OCI-M1 (cell line): Measurements from ENCODE around the gene SETDB2.

Experiments
- DNase-seq: peaks from one replicate; lab custom pipeline; 2025; lab: John Stamatoyannopoulos, UW

SETDB2 gene

DNA sequence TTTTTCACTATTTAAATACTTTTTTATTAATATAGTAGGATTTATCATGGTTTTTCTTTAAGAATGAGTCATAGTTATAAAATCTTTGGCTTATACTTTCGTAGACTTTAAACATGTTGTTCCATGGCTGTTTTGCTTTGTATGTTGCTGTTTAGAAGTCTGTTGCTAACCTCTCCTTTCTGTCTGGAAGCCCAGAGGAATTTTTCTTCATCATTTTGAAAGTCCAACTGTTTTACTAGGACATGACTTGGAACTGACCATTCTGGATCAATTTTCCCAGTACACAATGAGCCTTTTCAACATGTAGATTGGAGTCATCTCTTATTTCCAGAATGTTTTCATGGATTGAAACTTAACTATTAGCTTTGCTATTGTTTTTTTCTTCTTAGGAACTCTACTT is 8.1 kb upstream of the SETDB2 start:
- DNase-seq: no peak

DNA sequence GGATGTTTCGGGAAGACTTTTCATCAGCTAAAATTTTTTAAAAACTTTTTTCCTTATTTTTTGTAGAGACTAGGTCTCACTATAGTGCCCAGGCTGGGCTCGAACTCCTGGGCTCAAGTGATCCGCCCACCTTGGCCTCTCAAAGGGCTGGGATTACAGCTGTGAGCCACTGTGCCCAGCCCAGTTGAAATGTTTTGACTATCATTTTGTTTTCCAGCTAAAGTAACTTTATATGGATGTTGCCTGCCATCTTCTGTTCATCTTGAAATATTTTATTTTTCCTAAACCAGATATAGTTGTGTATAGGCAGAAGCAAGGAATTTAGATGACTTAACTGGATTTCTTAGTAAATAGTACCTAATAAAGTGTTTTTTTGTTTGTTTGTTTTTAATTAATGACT is 7.2 kb upstream of the SETDB2 start:
- peak; percentile 84 for DNase-seq

DNA sequence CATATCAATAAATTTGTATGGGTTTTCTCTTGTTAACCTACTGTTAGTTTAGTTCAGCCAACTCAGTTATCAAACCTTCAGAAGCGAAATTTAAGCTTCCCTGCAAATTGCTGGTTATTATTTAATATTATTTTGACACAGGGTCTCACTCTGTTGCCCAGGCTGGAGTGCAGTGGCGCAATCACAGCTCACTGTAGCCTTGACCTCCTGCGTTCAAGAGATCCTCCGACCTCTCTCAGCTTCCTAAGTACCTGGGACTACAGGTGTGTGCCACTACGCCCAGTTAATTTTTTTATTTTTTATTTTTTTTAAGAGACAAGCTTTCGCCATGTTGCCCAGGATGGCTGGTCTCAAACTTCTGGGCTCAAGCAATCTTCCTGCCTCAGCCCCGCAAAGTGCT is 6.4 kb upstream of the SETDB2 start:
- DNase-seq: no peak

DNA sequence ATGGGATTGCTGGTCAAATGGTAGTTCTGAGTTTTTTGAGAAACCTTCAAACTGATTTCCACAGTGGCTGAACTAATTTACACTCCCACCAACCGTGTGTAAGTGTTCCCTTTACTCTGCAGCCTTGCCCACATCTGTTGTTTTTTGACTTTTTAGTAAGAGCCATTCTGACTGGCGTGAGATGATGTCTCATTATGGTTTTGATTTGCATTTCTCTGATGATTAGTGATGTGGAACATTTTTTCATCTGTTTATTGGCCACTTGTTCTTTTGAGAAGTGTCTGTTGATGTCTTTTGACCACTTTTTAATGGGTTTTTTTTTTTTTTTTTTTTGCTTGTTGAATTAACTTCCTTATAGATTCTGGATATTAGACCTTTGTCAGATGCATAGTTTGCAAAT is 4.5 kb upstream of the SETDB2 start:
- no peak for DNase-seq

DNA sequence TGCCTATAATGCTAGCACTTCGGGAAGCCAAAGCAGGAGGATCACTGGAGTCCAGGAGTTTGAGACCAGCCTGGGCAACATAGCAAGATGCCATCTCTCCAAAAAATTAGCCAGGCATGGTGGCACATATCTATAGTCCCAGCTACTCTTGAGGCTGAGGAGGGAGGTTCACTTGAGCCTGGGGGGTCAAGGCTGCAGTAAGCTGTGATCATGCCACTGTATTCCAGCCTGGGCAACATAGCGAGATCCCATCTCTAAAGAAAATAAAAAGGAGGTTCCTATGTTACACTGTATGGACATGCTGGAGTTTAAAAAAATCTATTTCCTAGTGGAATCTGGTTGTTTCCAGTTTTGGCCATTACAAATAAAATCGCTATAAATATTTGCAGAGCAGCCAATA is 2.8 kb upstream of the SETDB2 start:
- no peak for DNase-seq

DNA sequence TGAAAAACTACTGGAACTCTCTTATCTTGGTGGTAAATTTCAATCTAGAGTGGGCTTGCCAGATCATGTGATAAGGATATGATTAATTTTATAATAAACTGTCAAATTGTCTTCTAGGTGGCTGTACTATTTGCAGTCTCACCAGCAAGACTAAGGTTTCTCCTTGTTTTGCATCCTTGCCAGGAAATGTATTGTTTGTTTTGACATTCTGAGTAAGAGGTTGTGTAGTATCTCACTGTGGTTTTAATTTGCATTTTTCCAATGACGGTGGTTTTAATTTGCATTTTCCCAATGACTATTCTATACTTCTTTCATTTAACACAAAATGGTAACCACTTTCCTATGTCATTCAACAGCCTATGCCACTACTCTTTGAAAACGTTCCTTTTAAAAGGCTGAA is 2.2 kb upstream of the SETDB2 start:
- DNase-seq: no peak

DNA sequence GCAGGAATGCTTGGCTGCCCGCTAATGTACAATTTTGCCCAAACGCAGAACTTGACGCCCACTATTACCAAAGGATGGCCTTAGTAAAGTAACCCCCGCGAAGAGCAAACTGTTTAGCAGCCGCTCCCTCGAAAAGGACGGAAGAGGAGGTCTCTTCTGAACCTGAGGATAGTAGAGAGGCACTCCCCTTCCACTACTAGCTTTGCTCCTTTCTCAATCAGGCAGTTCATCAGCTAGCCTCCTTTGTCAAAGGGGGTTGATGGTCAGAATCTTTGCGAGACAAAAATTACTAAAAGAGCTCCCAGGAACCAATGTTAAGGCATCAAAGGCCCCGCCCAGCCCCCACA is 744 bp upstream of the SETDB2 start:
- peak; percentile 77 for DNase-seq

DNA sequence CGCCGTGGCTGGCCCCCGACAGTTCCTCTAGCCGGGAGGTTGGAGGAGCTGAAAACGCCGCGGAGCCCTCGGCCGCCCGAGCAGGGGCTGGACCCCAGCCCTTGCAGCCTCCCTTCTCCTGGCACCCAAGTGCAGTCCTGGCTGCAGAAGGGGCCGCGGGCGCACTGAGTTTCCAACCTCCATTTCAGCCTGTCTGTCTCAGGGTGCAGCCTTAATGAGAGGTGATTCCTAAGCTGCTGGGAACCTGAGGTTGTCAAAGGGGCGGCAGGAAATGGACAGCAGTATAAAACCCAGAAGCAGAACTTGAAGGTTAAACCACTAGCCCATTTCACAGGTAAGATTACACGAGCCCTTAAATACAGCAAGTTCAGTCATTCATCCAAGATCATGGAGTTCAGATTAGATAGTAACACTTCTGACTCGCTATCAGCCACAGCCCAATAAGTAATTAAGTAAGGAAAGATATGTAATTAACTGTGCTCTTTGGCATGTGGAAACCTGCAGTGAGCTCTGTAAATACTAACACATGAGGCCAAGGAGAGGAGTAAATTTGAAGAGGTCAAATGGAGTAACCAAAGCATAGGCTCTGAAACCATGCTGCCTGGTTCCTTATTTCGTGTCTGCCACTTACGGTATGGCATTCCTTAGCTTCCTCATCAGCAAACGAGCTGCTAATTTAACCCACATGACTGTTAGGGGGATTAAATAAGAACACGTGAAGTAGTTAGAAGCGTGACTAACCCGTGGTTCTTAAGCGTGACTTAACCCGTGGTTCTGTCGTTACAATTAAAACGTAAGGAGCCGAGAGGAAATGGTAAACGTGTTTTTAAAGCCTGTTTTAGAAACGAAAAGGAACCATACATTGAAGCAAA is 686 bp downstream of the SETDB2 start:
- DNase-seq: peak; percentile 89

DNA sequence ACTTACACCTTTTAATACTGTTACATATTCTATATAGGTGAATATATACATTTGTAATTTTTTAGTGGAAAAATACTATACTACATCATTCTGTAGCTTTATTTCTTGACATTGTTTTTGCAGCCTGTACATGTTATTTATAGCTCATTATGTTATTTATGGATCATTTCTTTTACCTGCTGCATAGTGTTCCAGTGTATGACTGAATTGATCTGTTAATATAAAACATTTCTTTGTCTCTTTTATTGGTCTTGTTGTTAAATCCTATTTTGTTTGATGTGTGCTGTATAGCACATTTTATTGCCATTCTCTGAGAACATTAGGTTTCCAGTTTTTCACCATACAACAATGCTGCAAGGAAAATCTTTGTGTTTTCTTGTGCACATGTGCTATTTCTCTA is 2.4 kb downstream of the SETDB2 start:
- peak; percentile 30 for DNase-seq

DNA sequence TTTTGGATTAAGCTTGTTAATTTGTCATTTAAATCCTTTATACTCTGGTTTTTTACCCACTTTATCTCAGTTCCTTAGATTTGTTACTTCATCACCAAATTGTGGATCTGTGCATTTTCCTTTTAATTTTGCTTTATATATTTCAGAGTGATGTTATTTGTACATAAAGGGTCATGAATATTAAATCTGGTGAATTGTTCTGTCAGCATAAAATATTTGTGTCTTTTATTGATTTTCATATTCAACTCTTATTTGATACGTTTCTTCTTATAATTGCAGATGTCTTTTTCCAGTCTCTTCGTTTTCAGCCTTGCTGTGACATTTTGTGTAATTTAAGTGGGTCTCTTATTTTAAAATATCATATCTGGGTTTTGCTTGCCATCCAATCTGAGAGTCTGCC is 4.7 kb downstream of the SETDB2 start:
- no peak for DNase-seq

DNA sequence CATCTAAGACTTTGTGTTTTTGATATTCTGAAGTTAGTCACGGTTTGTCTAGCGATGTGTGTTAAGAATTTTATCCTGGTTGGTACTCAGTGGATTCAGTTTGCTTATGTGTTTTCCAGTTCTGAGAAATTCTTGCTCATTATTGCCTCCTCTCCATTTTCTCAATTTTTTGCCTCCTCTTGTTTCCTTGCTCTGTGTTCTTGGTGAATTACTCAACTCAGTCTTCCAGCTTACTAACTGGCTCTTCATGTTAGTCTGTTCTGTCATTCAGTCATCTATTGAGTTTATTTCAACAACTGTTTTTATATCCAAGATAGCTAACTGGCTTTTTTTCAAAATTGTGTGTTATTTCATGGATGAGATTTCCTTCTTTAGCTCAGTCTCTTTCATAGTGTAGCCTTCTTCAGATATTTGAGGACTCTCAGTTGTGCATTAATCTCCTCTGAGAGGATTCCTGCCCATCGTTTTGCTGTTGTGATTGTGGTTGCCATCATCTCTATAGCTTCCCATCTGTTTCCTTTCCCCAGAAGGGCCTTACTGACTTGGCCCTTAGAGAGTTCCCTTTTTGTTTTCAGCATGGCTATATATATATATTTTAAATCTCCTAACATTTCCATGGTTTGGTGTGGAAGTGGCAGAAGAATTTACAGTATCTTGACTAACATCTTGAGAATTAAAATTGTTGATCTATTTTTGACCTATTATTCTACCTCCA is 6.2 kb downstream of the SETDB2 start:
- peak; percentile 26 for DNase-seq

DNA sequence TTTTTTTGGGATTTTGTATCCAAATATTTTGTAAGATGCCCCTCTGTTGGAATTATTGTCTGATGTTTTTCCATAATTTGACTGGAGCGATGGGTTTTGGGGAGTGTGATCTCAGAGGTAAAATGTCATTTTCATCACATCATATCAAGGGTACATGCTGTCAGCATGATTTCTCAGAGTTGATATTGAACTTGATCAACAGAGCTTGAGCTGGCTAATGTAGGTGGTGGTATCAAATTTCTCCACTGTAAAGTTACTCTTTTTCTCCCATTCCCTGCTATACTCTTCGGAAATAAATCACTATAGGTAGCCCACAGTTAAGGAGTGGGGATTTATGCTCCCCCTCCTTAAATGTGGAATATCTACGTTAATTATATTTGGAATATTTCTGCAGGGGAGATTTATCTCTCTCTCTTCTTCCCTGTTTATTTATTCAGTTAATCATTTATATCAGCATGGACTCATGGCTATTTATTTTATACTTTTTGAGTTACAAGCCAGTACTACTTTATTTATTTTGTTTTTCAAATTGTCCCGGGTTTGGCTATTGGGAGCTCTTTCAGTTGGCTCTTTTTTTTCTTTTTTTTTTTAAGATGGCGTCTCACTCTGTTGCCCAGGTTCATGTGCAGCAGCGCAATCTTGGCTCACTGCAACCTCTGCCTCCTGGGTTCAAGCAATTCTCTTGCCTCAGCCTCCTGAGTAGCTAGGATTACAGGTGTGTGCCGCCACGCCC is 8.8 kb downstream of the SETDB2 start:
- no peak for DNase-seq

DNA sequence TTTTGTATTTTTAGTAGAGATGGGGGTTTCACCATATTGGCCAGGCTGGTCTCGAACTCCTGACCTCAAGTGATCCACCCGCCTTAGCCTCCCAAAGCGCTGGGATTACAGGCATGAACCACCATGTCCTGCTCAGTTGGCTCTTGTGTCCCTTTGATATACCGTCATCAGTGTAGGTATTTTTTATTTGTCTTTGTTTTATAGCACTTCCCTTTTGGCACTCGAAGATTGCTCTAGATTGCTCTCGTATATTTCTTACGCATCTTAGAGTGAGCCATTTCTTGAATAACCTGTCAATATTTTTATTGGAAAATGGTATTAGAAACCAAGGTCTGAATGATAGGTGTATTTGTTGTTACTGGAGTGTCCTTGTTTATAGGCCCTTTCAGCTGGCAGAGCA is 9.4 kb downstream of the SETDB2 start:
- no peak for DNase-seq

DNA sequence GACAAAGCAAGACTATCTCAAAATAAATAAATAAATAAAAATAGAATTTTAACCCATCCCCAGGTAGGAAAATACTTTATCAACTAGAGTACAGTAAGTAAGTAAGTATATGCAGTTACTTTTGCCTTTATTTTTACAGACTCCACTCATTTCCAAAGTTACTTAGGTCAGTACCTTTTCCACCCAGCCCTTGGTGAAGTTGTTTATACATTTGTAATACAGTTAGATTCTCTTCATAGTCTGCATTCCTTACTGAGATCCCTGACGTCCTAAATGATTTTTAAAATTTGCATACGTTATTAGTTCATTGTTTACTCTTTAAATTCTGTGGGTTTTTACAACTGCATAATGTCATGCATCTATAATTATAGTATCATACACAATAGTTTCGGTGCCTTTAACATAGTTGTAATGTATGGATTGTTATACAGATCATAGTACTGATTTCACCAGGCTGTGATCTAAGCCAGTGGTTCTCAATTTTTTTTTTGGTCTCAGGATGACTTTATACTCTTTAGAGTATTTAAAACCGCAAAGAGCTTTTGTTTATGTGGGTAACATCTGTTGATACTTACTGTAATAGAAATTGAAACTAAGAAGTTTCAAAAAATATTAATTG is 10.4 kb downstream of the SETDB2 start:
- DNase-seq: no peak

DNA sequence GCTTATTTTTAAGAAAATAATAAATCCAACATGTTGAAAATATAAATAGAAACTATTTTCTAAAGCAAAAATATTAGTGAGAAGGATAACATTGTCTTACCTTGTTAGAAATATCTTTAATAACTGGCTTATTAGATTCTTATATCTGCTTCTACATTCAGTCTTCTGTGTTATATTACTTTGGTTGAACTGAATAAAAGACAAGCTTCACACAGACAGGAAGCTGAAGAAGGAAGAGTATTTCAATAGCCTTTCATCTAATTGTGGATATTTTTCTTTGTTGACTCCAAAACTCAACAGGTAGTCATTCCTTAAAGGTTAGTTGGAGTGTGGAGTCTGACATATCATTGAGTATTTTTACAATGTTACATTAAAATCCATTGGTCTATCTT is 10.9 kb downstream of the SETDB2 start:
- peak; percentile 29 for DNase-seq

DNA sequence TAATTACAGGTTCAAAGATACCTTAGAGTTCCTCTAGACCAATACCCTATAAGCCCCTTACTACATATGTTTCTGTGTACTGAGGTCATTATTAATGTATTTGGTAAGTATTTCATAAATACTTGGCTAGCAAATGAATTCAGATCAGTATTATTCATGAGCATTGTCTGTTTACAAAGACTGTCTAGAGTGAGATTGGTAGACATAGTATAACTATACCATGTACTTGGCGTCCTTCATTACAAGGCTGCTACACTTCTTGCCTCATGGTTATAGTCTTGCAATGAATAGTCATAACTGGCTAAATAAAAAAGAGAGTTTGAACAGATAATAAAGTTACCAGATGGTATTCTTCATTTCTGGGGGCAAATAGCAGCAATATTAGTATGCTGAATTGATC is 12.1 kb downstream of the SETDB2 start:
- no peak for DNase-seq

DNA sequence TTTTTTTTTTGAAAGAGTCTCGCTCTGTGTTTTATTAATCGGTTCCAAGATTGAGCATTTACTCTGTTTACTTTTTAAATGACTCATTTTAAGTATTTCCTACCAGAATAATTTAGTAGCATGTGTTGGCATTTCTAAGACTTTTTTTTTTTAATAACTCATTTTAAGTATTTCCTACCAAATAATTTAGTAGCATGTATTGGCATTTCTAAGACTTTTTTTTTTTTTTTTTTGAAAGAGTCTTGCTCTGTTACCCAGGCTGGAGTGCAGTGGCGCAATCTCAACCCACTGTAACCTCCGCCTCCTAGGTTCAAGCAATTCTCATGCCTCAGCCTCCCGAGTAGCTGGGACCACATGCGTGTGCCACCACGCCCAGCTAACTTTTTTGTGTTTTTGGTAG is 13.1 kb downstream of the SETDB2 start:
- no peak for DNase-seq

DNA sequence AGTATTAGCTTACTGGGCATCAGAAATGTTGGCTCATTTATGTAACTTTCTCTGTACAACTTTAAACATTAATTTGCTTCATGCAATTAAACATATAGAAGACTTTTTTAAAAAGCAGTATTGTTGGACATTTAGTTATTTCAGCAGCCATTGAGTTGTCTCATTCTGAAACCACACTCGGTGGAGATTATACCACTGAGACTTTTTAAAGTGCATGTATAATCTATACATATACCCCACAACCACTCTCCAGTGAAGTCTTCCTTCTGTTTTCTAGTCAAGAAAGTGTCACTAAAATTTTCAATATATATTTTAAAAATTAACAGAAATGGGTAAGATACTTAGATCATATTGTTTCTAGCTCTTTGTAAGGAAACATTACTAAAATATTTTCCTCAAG is 15.5 kb downstream of the SETDB2 start:
- no peak for DNase-seq

DNA sequence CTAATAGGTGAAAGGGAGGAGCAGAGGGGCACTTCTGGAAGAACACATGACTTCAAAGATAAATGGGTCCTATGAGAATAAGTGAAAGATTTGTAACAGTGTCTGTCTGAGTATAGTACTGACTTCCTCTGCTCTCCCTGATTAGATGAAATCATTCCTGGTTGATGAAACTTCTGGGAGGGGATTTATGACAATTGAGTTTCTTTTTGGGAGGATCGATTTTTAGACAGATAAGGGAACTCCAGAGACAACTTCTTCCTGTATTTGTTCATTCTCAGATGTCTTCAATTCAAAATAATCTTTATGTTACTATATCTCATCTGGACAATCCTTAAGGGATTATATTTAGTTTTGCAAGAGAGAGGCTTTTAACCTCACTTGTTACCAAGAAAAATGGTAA is 20.0 kb downstream of the SETDB2 start:
- peak; percentile 19 for DNase-seq

DNA sequence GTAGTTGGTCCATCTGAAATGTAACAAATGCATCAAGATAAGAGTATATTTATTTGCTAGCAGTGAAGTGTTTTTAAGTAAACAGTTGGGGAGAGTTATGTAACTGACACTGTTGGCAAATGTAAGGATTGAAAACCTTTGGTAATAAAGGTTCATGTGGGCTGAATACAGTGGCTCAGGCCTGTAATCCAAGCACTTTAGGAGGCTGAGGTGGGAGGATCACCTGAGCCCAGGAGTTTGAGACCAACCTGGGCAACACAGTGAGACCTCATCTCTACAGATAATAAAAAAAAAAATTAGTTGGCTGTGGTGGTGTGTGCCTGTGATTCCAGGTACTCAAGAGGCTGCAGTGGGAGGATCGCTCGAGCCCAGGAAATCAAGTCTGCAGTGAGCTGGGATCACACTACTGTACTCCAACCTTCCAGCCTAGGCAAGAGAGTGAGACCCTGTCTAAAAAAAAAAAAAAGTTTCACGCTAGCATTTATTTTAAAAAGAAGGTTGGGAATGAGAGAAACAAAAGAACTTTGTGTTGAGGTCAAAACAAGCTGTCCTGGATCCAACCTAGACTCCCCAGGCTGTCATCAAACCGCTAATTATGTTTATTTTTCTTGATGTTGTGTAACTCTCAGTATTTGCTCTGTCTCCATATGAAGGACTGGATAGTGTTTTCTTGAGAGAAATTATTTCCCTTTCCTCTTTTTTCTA is 20.7 kb downstream of the SETDB2 start:
- DNase-seq: no peak

DNA sequence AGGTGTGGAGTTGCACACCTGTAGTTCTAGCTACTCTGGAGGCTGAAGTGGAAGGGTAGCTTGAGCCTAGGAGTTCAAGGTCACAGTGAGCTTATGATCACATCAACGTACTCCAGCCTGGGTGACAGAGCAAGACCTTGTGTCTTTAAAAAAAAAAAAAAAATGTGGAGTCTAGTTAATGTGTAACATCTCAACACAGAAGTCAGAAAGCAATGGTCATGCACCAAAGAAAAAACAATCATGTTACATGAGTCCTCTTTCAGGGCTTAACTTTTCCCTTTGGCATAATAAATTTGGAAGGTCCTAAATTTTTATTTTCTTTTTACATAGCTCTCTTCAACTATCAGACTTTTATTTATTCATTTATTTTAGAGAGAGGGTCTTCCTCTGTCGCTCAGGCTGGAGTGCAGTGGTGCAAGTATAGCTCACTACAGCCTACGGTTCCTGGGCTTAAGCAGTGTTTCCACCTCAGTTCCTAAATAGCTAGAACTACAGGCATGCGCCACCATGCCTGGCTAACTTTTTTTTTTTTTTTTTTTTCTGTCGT is 22.3 kb downstream of the SETDB2 start:
- no peak for DNase-seq

DNA sequence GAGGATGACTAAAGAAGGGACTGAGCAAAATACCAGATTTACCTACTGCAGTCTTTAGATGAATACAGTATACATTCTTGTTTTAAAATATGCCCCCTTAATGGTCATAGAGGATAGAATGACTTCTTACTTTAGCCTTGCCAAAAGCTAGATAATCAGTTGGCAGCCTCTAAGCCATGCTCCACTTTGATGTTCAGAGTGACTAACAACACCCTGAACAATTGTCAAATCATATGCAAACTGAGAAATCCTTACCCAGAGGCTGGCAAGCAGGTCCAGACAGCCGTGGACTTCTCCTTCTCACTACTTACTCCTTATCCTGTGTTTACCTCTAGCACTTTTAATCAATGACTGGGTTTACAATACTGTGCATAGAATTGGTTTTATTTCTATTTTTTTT is 28.1 kb downstream of the SETDB2 start:
- no peak for DNase-seq
